ENCODE results near the gene TCF15.

TCF15 gene

DNA sequence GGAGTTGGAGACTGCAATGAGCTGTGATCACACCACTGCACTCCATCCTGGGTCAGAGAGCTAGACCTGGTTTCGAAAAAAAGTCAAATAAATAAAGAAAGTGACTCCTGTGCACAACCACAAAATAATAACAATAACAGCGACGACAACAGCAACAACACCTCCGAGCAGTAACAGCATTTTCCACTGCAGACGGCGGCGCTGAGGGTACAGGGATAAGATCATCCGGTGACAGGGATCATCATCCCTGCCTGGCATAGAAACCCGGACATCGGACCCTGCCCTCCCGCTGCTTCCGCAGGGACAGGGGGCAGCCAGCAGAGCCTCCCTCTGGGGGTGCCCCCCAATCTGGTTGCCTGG is 31.4 kb upstream of the TCF15 start:
- DNase-seq, result no peak

GRCh38 chr20:640674-641515 is 30.8 kb upstream of the TCF15 start:
- no peak for DNase-seq

DNA sequence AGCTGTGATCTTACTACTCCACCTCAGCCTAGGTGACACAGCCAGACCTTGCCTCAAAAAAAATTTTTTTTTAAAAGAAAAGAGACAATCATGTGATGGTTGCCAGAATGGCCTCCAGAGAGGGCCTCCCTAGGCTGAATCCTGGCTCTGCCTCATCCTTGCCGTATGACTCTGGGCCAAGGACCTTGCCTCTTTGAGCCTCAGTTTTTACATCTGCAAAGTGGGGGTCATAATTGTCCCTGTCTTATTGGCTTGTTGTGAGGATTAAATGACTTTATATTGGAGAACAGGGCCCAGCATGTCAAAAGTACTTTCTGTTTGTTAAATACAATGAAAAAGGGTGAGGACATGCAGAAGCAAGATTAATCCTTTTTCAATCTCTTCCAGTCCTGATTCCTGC is 28.5 kb upstream of the TCF15 start:
- DNase-seq, result no peak

DNA sequence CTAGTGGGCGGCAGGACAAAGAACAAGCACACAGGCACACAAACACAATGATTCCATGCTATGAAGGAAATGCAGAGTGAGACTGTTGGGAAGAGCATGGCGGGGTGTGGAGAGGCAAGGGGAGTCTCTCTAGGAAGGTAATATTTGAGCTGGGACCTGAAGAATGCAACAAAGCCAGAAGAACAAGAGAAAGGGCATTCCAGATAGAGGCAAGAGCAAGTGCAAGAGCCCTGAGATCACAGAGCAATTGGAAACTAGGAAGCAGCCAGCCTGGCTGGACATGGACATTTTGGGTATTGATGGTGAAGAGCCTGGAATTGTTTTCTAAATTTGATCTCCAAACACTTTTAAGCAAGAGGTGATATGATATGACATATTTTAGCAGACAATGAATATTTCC is 27.4 kb upstream of the TCF15 start:
- no peak for DNase-seq

GRCh38 chr20:635893-636338 is 25.8 kb upstream of the TCF15 start:
- DNase-seq, result no peak

- no peak for DNase-seq
Measured at GRCh38 chr20:635028-635892, 25.2 kb upstream of the TCF15 start.

GRCh38 chr20:634148-634925 is 24.2 kb upstream of the TCF15 start:
- no peak for DNase-seq

- no peak for DNase-seq
Measured at GRCh38 chr20:631101-631500, 21.0 kb upstream of the TCF15 start.

DNA sequence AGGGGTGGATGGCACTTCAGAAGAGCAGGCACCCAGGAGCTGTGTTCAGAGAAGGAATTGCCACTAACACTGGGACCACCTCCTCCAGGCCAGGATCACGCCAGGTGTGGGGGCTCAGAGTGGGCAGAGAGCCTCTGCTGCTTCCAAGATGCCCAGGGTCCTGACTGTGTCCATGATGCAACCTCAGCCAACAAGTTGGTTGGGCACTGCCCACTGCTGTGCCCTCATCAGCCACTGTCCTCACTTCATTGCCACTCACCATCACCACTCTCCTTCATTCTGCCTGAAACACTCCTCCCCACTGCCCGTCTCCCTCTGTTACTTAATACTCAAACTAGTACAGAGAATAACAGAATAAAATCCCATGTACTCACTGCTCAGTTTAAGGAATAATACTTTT is 16.5 kb upstream of the TCF15 start:
- no peak for DNase-seq

DNA sequence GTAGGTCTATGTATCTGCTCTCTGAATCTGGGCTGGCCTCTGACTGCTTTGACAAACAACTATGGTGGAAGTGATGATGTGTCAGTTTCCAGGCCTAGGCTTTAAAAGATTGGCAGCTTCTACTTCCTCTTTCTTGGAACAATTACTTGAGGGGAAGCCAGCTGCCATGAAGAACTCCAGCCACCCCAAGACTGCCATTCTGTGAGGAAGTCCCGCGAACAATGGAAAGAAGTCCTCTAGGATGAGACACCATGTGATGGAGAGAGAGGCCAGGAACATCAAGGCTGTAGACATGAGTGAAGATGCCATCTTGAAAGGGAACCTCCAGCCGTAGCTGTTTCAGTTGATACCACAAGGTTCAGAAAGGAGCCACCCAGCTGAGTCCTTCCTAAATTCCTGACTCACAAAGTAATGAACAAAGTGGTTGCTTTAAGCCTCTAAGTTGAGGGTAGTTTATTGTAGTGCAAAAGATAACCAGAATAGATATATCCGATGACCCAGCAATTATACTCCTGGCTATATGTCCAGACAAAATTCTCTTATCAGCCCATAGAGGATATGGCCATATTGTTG is 15.3 kb upstream of the TCF15 start:
- no peak for DNase-seq

- DNase-seq, result no peak
Measured at GRCh38 chr20:623704-624103, 13.6 kb upstream of the TCF15 start.

DNA sequence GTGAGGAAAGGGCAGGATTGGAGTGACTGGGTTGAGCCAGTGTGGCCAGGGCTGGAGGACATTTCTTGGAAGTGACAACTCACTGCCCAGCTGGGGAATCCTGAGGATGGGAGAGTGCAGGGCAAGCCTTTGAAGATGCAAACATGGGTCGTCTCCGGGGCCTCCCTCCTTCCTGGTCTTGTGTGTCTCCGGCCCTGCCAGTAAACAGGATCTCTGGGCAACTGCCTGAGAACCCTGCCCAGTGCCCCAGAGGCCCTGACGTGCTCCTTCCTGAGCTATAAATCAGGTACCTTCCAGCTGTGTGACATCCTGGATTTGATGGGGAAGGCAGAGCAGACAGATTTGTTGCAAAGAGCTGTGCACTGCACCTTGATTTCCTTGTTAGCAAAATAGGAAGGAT is 12.9 kb upstream of the TCF15 start:
- no peak for DNase-seq

DNA sequence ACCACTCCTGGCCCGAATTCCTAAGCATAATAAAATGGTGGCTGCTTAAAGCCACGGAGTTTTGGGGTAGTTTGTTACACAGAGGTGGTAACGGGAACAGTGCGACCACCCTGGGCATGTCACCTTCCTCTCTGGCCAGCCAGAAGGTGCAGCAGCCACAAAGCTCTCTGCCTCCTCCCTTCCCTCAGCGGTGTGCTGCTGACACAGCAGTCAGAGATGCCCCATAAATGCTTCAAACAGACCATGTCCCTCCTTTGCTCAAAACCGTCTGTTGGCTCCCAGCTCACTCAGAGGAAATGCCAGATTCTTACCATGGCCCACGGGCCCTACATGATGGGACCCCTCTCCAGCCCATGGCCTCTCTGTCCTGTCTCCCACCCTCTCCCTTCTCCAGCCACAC is 12.1 kb upstream of the TCF15 start:
- DNase-seq, result no peak

DNA sequence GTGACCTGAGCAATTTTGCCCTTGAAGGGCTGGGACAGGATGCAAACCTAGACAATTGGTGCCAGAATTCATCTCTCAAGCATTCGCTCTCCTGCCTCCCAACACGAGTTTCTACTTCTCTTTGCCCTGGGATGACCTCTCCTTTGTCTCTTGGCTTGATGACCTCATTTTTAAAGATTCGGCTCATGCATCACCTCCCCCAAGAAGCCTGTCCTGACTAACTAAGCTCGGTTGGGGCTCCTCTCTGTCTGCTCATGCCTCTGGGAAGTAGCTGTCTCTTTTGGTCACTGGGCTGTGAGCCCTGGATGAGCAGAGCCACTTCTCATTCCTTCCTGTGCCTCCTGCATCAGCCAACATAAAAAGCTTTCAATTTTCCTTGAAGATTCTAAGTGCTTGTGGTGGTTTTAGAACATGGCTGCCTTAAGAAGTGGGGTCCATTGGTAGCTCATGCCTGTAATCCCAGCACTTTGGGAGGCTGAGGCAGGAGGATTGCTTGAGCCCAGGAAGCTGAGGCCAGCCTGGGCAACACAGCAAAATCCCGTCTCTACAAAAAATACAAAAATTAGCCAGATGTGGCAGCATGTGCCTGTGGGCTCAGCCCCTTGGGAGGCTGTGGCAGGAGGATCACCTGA is 11.1 kb upstream of the TCF15 start:
- no peak for DNase-seq

- DNase-seq, result no peak
Measured at GRCh38 chr20:620246-620645, 10.1 kb upstream of the TCF15 start.

GRCh38 chr20:618980-619379 is 8.9 kb upstream of the TCF15 start:
- DNase-seq, result no peak

DNA sequence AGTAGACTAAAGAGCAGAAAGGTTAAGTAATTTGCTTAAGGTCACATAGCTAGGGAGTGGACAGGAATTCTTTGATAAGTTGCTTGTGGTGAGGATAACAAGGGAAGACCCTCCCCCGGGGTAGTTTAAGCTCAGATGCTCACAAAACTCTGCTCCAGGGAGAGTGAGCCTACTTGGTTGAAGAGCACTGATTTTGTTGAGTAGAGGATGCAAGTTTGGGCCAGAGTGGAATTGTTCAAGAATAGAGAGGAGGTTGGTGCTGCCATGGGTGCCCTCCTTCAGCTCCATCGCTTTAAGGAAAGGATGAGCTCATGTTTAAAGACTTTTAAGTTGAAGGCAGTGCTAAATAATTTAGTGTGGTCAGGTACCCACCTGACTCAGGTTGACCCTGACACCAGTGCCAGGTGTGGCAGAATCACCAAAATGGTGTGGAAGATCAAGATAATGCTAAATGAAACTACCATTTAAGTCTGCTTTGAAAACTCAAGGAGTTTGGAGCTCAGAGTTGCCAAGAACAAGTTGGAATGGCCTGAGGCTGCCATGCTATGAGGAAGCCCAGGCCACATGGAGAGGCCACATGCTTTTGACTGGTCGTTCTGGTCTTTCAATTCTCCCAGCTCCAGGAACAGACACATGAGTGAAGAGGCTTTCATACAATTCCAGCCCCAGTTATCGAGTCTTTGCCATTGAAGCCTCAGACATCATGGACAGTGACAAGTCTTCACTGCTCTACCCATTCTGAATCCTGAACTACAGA is 8.0 kb upstream of the TCF15 start:
- no peak for DNase-seq

- no peak for DNase-seq
Measured at GRCh38 chr20:615514-615913, 5.4 kb upstream of the TCF15 start.

DNA sequence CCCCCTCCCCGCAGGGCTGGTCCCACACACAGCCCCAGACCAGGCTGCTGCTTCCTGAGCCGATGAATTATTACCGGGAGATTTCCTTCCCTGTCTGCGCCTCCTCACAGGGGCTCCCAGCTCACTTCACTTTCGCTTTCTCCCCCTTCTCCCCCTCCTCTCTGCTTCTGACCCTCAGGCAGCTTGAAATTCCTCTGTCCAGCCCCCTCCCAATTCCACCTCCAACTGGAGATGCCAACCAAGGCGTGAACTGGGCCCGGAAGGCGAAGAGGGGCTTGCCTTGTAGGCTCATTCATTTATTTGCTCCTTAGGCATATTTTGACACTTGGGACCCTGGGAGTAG is 1.7 kb upstream of the TCF15 start:
- no peak for DNase-seq

DNA sequence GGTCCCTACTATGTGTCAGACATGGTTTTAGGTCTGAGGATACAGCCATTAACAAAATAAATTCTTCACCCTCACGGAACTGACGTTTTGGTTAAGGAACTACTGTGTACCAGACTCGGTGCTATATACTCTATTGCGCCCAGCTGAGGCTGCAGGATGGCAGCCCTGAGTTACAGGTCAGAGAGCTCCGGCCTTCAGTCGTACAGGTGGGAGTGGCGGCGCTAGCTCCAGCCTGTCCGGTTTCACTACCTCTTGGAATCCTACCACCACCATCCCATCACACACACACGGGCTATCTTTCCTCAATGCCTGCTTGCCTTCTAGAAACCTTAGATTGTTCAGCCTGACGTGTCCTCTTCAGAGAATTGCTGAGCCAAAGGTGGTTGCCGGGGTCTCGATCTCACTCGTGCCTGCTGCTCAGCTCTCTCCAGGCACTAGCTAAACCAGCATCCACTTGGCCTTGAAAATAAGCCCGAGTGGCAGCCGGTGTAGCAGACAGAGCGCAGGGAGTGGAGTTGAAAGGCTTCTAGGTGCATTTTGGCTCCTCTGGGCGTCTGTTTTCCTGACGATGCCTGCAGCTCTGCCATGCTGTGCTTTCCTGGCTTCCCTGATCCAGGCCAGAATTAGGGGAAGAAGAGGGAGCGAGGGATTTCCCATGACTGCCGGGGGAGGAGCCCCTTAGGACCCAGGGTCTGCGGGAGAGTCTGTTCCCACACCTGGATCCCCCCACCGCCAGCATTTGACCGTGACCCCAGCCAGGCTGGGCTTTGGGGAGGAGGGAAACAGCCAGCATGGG is 1.1 kb upstream of the TCF15 start:
- DNase-seq, result no peak

GRCh38 chr20:609371-609964 is 641 bp downstream of the TCF15 start:
- DNase-seq, result no peak
